Activated CD4-positive, alpha-beta T cell treated with anti-CD3 and anti-CD28 coated beads, Interleukin-2, amount 50 U/mL, for 24 hours (primary cell): ENCODE results near the gene RP9.

ENCODE experiments used
- DNase-seq, 2 donors: peaks; one replicate each; pipeline ENCODE4 v3.0.0-alpha.2; 2020; ENCODE audit warnings: low read depth in 1 of 2, low spot score in 1 of 2

RP9 gene, protein sequence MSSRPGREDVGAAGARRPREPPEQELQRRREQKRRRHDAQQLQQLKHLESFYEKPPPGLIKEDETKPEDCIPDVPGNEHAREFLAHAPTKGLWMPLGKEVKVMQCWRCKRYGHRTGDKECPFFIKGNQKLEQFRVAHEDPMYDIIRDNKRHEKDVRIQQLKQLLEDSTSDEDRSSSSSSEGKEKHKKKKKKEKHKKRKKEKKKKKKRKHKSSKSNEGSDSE

DNA sequence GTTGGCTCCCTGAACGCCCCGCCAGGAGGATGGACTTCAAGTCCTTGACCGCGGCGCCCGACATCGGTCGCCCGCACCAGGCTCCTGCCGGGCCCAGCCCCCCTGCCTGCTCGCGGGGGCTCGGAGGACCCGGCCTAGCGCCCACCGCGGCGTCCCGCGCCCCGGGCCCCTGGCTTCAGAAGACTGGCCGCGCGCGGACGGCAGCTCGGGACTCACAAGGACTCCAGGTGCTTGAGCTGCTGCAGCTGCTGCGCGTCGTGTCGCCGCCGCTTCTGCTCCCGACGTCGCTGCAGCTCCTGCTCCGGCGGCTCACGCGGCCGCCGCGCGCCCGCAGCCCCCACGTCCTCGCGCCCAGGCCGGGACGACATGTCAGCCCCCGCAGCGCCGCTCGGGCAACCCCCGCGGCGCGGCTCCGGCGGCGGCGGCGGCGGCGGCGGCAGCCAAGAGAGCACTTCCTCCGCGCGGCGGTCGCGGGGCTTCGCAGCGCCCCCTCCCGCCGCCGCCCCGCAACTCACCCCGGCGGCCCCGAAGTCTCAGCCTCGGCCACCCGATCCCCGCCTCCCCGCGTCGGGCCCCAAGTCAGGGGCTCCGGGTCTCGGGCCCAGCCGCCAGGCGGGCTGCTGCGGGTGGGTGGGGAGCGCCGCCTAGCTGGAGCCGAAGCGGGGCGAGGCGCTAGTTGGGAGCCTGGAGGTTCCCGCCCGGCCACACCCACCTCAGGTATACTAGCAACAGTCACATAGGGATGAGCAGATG, at the start of gene RP9:
Gene RP9 (minus strand): TSS at position 400 of the 753 bp plus-strand sequence. CDS start 32 bp downstream, at position 368.
- DNase-seq = peak; percentile 58 to 63

DNA sequence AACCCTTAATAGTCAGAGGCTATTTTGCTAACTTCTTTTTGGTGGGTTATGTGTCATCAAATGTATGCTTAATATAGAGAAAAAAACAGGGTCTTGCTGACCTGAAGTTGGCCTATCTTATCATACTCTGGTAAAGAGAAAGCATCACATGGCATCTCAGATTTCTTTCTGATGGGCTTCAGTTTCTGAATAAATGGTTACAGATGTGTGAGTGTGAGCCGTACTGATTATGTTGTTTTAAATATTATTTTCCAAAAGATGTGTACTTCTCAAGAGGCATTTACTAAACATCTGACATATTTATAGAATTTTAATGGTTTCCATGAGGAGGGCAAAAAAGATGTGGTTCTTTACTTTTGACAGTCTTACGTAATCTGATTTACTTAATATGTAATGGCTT, 48.6 kb upstream of the RP9 start:
- DNase-seq = no peak

DNA sequence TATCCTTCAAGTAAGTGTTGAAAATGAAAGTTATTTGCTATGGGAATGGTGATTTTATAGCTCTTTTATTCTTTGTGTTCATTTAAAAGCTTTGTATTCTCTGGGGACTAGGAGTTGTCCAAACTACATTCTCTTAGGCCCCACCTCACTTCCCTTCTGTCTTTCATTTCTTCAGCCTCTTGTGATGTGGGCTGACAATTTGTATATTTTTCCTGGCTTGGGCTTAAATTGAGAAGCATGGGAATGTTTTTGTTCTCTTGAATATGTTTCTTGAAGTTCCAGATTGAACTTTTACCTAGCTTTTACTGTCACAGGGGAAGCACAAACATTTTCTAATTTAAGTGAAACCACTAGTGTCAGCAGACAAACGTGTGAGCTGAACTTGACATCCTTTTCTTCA, 48.1 kb upstream of the RP9 start:
- DNase-seq = no peak

DNA sequence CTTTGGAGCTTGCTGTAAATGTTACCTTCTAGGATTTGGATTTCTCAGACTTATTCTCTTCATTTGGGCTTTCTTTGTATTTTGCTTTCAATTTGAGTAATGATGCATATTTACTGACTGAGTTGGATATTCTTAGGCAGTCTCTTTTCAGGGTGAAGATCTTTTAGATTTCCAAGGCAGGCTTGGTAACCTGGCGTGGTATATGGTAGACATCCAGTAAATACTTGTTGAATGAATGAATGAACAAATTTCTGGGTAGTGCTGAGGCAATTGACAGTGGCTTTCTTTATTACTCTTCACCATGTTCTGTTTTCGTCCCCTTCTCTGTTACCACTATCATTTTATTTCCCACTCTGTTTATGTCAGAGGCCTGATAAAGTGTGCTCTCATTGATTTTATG, 47.2 kb upstream of the RP9 start:
- no peak for DNase-seq

DNA sequence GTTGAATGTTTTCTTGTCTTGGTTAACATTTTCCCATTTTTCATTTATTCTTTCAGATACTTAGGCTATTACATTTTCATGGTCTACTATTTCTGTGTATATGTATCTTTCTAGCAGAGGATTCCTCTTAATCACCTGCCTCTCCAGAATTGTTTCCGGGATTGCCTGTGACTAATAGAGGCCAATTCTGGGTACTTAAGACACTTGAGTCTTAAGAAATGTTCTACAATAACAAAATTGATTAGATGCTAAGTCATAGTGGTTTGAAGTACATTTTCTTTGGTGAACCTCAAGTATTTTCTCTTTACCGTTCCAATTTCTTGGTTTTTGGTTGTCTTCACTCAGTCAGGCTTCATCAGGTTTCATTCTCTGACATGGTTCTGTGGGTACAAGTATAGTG, 46.6 kb upstream of the RP9 start:
- no peak for DNase-seq

- DNase-seq = no peak
Measured at GRCh38 chr7:33152087-33152486, 42.9 kb upstream of the RP9 start.

GRCh38 chr7:33145156-33145555, 36.0 kb upstream of the RP9 start:
- no peak for DNase-seq

- no peak for DNase-seq
Measured at GRCh38 chr7:33143996-33144718, 35.0 kb upstream of the RP9 start.

DNA sequence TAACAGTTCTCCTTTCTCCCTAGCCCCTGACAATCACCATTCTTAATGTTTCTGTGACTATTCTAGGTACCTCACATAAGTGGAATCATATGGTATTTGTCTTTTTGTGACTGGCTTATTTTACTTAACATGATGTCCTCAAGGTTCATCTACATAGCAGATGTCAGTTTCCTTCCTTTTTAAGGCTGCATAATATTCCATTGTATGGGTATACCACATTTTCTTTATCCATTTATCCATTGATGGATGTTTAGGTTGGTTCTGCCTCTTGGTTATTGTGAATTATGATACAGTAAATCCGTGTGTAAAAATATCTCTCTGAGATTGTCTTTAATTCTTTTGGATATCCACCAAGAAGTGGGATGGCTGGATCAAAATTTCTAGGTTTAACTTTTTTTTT, 33.4 kb upstream of the RP9 start:
- no peak for DNase-seq

DNA sequence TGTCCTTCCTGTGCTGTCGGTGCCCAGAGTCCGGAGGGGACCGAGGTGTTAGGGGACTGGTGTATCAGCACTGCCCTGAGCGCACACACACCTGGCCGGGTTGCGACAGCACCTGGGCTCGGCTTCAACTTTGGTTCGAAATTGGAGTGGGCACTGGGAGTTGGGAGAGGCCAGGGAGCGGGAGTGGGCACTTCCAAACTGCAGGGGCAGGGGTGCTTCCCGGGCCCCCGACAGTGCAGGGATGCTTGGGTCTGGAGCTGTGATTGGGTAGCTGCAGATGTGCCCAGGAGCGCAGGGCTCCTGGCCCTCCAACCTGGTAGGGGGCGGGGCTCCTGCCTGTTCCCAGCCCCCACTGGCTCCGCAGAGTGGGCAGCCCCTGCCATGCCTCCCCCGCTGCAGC, 27.9 kb upstream of the RP9 start:
- DNase-seq = no peak

- DNase-seq = no peak
Measured at GRCh38 chr7:33130184-33130583, 21.0 kb upstream of the RP9 start.

GRCh38 chr7:33129806-33130153, 20.6 kb upstream of the RP9 start:
- DNase-seq = no peak

DNA sequence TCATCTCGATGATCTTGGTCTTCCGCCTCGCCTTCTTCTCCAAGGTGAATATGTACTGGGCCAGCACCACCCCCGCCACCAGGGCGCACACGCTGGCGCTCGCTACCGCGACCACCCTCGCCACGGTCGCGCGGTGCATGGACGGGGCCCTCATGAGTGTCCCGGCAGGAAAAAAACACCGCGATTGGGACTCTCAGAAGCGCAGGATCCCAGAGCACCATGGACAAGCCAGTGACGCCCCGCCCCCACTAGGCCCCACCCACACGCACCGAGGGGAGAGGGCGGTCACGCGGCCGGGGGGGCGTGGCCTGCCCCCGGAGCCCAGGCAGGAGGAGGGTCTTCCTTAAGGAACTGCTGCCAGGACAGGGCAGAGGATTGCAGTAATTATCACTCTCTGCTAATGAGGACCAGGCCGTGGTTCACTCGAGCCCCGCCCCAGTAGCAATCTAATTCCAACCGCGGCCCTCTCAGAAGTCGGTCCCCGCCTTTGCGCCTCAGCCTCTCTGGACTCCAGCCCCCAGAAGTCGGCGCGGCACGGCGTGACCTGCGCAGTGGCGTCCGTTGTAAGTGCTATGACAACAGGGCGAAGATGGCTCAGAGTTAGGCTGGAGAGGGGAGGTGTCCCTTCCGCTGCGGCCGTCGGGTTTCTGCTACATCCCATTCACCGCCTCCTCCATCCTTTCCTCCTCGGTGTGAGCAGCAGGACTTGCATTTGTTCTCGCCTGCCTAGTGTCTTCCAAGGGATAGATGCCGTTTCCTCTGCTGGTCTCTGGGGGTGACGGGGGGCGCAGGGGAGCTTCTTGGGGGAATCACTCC, 20.0 kb upstream of the RP9 start, which contains the start of gene BBS9:
Gene BBS9 (plus strand): TSS at position 575 of the 816 bp plus-strand sequence. CDS start 16,689 bp downstream, outside the sequence.
- peak; percentile 82 to 87 for DNase-seq

DNA sequence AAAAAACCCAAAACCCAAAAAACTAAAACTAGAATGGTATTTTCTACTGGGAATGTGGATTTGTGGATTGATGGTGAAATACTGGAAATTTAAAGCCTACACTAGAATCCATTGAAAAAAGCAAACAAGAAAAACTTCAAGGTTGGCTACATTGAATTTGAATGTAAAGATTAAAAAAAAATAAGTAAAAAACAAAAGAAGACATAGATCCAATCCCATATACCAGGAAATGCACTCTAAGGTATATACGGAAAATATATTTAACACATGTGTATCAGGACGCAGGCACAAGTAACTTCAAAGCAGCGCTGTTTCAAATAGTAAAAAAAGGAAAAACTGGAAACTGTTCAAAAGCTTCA, 19.4 kb upstream of the RP9 start:
- no peak for DNase-seq

GRCh38 chr7:33127085-33127484, 17.9 kb upstream of the RP9 start:
- no peak for DNase-seq

DNA sequence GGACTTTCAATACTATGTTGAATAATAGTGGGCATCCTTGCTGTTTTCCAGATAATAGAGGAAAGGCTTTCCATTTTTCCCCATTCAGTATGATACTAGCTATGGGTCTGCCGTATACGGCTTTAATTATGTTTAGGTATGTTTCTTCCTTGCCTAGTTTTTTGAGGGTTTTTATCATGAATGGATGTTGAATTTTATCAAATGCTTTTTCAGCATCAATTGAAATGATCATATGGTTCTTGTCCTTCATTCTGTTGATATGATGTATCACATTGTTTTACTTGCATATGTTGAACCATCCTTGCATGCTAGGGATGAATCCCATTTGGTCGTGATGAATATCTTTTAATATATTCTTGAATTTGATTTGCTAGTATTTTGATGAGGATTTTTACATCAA, 9.2 kb upstream of the RP9 start:
- no peak for DNase-seq

- no peak for DNase-seq
Measured at GRCh38 chr7:33114976-33115375, 5.8 kb upstream of the RP9 start.

- no peak for DNase-seq
Measured at GRCh38 chr7:33111614-33112013, 2.4 kb upstream of the RP9 start.

- DNase-seq = no peak
Measured at GRCh38 chr7:33109758-33110238, 594 bp upstream of the RP9 start.

GRCh38 chr7:33108554-33109004, 625 bp downstream of the RP9 start:
- DNase-seq = peak in 1 of 2 donors; percentile 7
